ENCODE data around the gene EPC2. TPM values are rescaled to one million over a fixed set of nuclear protein-coding genes. Genes with fewer than 3 reads are reported as not detected.

The EPC2 gene
- total and polyA plus RNA-seq, 2 donors (not counting 1 experiment from before 2014, with no cell fraction given) = 18.0 to 72.3 TPM

DNA sequence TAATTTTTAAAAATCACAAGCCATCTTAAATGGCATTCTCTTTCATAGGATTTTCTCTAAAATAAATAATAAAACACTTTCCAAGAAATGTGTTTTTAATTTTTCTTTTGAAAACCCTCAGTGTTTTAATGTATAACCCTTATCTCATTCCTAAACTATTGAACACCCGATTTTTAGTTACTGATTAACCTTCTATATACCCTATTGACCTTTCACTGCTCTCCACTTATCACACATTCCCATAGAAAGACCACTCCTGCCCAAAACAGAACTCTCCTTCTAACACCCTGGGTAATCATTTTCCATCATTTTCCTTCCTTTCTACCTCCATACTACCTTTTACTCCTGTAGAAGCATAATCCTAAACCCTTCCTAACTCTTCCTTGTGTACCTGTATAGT is 102.4 kb downstream of the EPC2 start:
- peaks cover 38% of the 10 kb centered on the region for H4K20me1 ChIP-seq (ENCODE audit: control insufficient read depth, insufficient read depth, low read length, poor library complexity, severe bottlenecking)
- intact Hi-C loops (cut with micrococcal nuclease) = no loop called here
- H3K4me2 ChIP-seq (replicated peaks; ENCODE audit: low read depth, low read length, poor library complexity, severe bottlenecking) = no peak overlapping the region

DNA sequence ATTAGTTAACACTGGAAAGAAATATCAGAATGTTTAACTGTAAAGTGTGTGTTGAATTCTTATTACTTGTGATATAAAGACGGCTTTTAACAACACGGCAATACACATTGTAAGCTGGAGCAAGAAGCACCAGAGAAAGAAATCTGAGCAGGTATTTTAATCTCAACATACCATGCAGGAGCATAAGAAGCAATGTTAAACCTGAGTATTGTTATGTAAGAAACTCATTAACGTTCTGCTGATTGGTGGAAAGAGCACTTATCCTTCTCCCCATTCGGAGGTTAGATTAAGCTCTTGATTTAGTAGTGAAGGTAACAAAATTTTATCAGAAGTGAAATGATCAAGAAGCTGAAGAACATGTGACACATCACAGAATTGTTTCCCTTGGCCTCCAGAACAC is 107.4 kb downstream of the EPC2 start:
- H3K4me3 Mint-ChIP-seq = no peak overlapping the region
- H3K4me1 Mint-ChIP-seq = peaks cover 7% of the 10 kb centered on the region
- WGBS (ENCODE audit: insufficient coverage) = no CpG with 5 or more reads among the region's 4 CpGs
- no peaks in the 10 kb centered on the region for H3K27me3 ChIP-seq (replicated peaks in 1 of 4; ENCODE audit: control extremely low read depth in 1 of 4, control insufficient read depth in 3 of 4, insufficient read depth in 4 of 4, low read length in 3 of 4)
- H3K9me3 ChIP-seq (ENCODE audit: control extremely low read depth in 1 of 3, control insufficient read depth in 2 of 3, insufficient read depth in 1 of 3, low read length in 2 of 3) = no peaks in the 10 kb centered on the region
- no peak overlapping the region for H2AFZ ChIP-seq (ENCODE audit: insufficient read depth, low read depth, low read length, poor library complexity, severe bottlenecking)
- peaks cover 42% of the 10 kb centered on the region for H3K79me2 ChIP-seq (ENCODE audit: control insufficient read depth, insufficient read depth, low read length)
- H3K27ac ChIP-seq (ENCODE audit: low read length in 2 of 2) = no peak overlapping the region
- peaks cover 35% of the 10 kb centered on the region for H4K20me1 ChIP-seq (ENCODE audit: control insufficient read depth, insufficient read depth, low read length, poor library complexity, severe bottlenecking)
- DNase-seq (no peak), ATAC-seq (ENCODE audit: low read depth) (no peak)
- intact Hi-C loops (cut with micrococcal nuclease) = no loop called here
- no peaks in the 10 kb centered on the region for H3K4me1 ChIP-seq (ENCODE audit: control insufficient read depth in 2 of 2, insufficient read depth in 2 of 2, low read length in 2 of 2)
- H3K27ac Mint-ChIP-seq = no peak overlapping the region
- POLR2A ChIA-PET = no interaction called here
- H3K36me3 ChIP-seq (replicated peaks in 1 of 2; ENCODE audit: control extremely low read depth in 1 of 2, control insufficient read depth in 1 of 2, extremely low read depth in 1 of 2, insufficient read depth in 2 of 2, low read length in 1 of 2) = peaks cover 1 to 2% of the 10 kb centered on the region in 2 experiments
- no peak overlapping the region for H3K4me3 ChIP-seq (ENCODE audit: control extremely low read depth in 1 of 5, extremely low read depth in 1 of 5, insufficient read depth in 1 of 5, low read depth in 2 of 5, low read length in 4 of 5)
- no peaks in the 10 kb centered on the region for H3K27me3 Mint-ChIP-seq
- H3K9me3 Mint-ChIP-seq (ENCODE audit: insufficient read depth) = no peaks in the 10 kb centered on the region
- no peak for TF ChIP-seq EZH2 (IDR thresholded peaks at IDR 0.05; ENCODE audit: borderline replicate concordance, insufficient read depth, low read depth, low read length, poor library complexity, severe bottlenecking)
- TF ChIP-seq, protein P1, sequence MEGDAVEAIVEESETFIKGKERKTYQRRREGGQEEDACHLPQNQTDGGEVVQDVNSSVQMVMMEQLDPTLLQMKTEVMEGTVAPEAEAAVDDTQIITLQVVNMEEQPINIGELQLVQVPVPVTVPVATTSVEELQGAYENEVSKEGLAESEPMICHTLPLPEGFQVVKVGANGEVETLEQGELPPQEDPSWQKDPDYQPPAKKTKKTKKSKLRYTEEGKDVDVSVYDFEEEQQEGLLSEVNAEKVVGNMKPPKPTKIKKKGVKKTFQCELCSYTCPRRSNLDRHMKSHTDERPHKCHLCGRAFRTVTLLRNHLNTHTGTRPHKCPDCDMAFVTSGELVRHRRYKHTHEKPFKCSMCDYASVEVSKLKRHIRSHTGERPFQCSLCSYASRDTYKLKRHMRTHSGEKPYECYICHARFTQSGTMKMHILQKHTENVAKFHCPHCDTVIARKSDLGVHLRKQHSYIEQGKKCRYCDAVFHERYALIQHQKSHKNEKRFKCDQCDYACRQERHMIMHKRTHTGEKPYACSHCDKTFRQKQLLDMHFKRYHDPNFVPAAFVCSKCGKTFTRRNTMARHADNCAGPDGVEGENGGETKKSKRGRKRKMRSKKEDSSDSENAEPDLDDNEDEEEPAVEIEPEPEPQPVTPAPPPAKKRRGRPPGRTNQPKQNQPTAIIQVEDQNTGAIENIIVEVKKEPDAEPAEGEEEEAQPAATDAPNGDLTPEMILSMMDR (IDR thresholded peaks at IDR 0.05) = no peak
- CTCF ChIA-PET = no interaction called here
- no peak overlapping the region for H3K4me2 ChIP-seq (replicated peaks; ENCODE audit: low read depth, low read length, poor library complexity, severe bottlenecking)
- no peak overlapping the region for H3K9ac ChIP-seq (ENCODE audit: low read length)

More for the DNA sequence above, 102.4 kb downstream of the EPC2 start:
- ATAC-seq (ENCODE audit: low read depth) (no peak), DNase-seq (no peak)
- TF ChIP-seq, protein P1 (IDR thresholded peaks at IDR 0.05) = no peak
- TF ChIP-seq EZH2 (IDR thresholded peaks at IDR 0.05; ENCODE audit: borderline replicate concordance, insufficient read depth, low read depth, low read length, poor library complexity, severe bottlenecking) = no peak
- ChIA-PET POLR2A (no interaction called here), CTCF (no interaction called here)
- no peaks in the 10 kb centered on the region for H3K9me3 ChIP-seq (ENCODE audit: control extremely low read depth in 1 of 3, control insufficient read depth in 2 of 3, insufficient read depth in 1 of 3, low read length in 2 of 3)
- Mint-ChIP-seq H3K4me3 (no peak overlapping the region), H3K27ac (no peak overlapping the region), H3K27me3 (no peaks in the 10 kb centered on the region), H3K9me3 (ENCODE audit: insufficient read depth) (no peaks in the 10 kb centered on the region), H3K4me1 (peaks cover 22% of the 10 kb centered on the region)
- H2AFZ ChIP-seq (ENCODE audit: insufficient read depth, low read depth, low read length, poor library complexity, severe bottlenecking) = no peak overlapping the region
- no peak overlapping the region for H3K9ac ChIP-seq (ENCODE audit: low read length)
- no peak overlapping the region for H3K4me3 ChIP-seq (ENCODE audit: control extremely low read depth in 1 of 5, extremely low read depth in 1 of 5, insufficient read depth in 1 of 5, low read depth in 2 of 5, low read length in 4 of 5)
- peaks cover 3 to 8% of the 10 kb centered on the region in 2 experiments for H3K36me3 ChIP-seq (replicated peaks in 1 of 2; ENCODE audit: control extremely low read depth in 1 of 2, control insufficient read depth in 1 of 2, extremely low read depth in 1 of 2, insufficient read depth in 2 of 2, low read length in 1 of 2)
- H3K79me2 ChIP-seq (ENCODE audit: control insufficient read depth, insufficient read depth, low read length) = peaks cover 58% of the 10 kb centered on the region
- no peaks in the 10 kb centered on the region for H3K27me3 ChIP-seq (replicated peaks in 1 of 4; ENCODE audit: control extremely low read depth in 1 of 4, control insufficient read depth in 3 of 4, insufficient read depth in 4 of 4, low read length in 3 of 4)
- no peaks in the 10 kb centered on the region for H3K4me1 ChIP-seq (ENCODE audit: control insufficient read depth in 2 of 2, insufficient read depth in 2 of 2, low read length in 2 of 2)
- WGBS (ENCODE audit: insufficient coverage) = 88% methylated on average over 1 of the region's 1 CpG
- no peak overlapping the region for H3K27ac ChIP-seq (ENCODE audit: low read length in 2 of 2)
